ENCODE data around the gene DOCK9. TPM values are rescaled to one million over a fixed set of nuclear protein-coding genes. Genes with fewer than 3 reads are reported as not detected.

The DOCK9 gene
- total and polyA plus RNA-seq, 2 donors (not counting 3 experiments of a cell fraction or from before 2014, with no cell fraction given) = 147 to 323 TPM

DNA sequence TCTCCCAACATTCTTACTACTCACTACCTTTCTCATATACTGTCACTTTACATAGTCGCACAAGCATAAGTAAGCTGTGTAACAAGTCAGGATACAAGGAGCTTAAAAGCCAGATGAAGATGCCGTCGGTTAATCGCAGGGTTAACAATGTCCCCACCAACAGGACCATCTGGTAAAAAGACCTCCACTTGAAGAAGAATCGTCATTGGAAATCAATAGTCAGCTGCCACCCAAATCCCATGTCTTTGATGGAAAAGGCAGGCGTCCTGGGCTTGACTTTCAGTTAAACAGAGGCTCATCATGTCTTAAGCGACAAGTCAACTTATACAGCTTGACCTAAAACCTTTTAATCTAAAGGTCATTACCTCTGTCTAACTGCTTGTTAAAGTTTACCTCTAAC, 27.2 kb downstream of the DOCK9 start:
- H3K4me1 ChIP-seq (ENCODE audit: control insufficient read depth, extremely low read depth, insufficient read depth, low read length) = peaks cover 36% of the 10 kb centered on the region

More for the DNA sequence above, 27.2 kb downstream of the DOCK9 start:
- Histone ChIP-seq H3K9me1 (replicated peaks; ENCODE audit: control insufficient read depth, extremely low read depth, insufficient read depth, low read length) (no peaks in the 10 kb centered on the region), H3K27me3 (ENCODE audit: control insufficient read depth in 2 of 2, insufficient read depth in 2 of 2, low read length in 2 of 2) (no peaks in the 10 kb centered on the region), H3K9ac (replicated peaks; ENCODE audit: extremely low read depth, insufficient read depth, low read length) (no peak overlapping the region), H3K9me3 (replicated peaks; ENCODE audit: control insufficient read depth, insufficient read depth, low read length) (no peaks in the 10 kb centered on the region), H2AFZ (ENCODE audit: low read depth, low read length) (no peak overlapping the region), H3K4me2 (ENCODE audit: insufficient read depth, low read length) (no peak overlapping the region), H3K4me3 (replicated peaks in 1 of 3; ENCODE audit: insufficient read depth in 1 of 3, low read depth in 1 of 3, low read length in 3 of 3) (no peak overlapping the region), H3K27ac (ENCODE audit: insufficient read depth, low read depth, low read length) (no peak overlapping the region), H4K20me1 (replicated peaks; ENCODE audit: control insufficient read depth, extremely low read depth, insufficient read depth, low read length) (no peaks in the 10 kb centered on the region), H3K79me2 (ENCODE audit: control insufficient read depth, insufficient read depth, low read length) (peaks cover 58% of the 10 kb centered on the region), H3K36me3 (ENCODE audit: control insufficient read depth in 2 of 2, extremely low read depth in 1 of 2, insufficient read depth in 2 of 2, low read length in 2 of 2) (peaks cover 3 to 9% of the 10 kb centered on the region in 2 experiments)
- dilution Hi-C loops (cut with MboI; ENCODE audit: extremely low pct_ligation_motif_present, low sequenced_read_pairs) (no loop called here), intact Hi-C loops (cut with micrococcal nuclease) (no loop called here)
- FAIRE-seq = no peak
- POLR2A ChIA-PET = no interaction called here
- TF ChIP-seq MYC (IDR thresholded peaks at IDR 0.05; ENCODE audit: low read depth, low read length) (no peak), JUN (IDR thresholded peaks at IDR 0.05; ENCODE audit: borderline replicate concordance, insufficient read depth, insufficient read length, low read depth) (no peak), GATA2 (IDR thresholded peaks at IDR 0.05; ENCODE audit: insufficient read depth, insufficient read length, low read depth, low read length) (no peak), POLR2A (IDR thresholded peaks at IDR 0.05; ENCODE audit: low read depth, low read length) (no peak), FOS (IDR thresholded peaks at IDR 0.05; ENCODE audit: borderline replicate concordance, insufficient read depth, low read length) (no peak), POLR2AphosphoS5 (IDR thresholded peaks at IDR 0.05; ENCODE audit: insufficient read depth, low read depth, low read length) (no peak), EZH2 (IDR thresholded peaks at IDR 0.05; ENCODE audit: borderline replicate concordance, low read depth, low read length, severe bottlenecking) (no peak)
- TF ChIP-seq, protein P1, sequence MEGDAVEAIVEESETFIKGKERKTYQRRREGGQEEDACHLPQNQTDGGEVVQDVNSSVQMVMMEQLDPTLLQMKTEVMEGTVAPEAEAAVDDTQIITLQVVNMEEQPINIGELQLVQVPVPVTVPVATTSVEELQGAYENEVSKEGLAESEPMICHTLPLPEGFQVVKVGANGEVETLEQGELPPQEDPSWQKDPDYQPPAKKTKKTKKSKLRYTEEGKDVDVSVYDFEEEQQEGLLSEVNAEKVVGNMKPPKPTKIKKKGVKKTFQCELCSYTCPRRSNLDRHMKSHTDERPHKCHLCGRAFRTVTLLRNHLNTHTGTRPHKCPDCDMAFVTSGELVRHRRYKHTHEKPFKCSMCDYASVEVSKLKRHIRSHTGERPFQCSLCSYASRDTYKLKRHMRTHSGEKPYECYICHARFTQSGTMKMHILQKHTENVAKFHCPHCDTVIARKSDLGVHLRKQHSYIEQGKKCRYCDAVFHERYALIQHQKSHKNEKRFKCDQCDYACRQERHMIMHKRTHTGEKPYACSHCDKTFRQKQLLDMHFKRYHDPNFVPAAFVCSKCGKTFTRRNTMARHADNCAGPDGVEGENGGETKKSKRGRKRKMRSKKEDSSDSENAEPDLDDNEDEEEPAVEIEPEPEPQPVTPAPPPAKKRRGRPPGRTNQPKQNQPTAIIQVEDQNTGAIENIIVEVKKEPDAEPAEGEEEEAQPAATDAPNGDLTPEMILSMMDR (IDR thresholded peaks at IDR 0.05; ENCODE audit: extremely low read depth in 1 of 2, insufficient read depth in 1 of 2, low read depth in 1 of 2, low read length in 2 of 2) = no peak
- TF ChIP-seq, protein P2, sequence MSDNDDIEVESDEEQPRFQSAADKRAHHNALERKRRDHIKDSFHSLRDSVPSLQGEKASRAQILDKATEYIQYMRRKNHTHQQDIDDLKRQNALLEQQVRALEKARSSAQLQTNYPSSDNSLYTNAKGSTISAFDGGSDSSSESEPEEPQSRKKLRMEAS (IDR thresholded peaks at IDR 0.05; ENCODE audit: insufficient read depth, insufficient read length) = no peak
- CTCF ChIA-PET = interaction anchor here (1.0 to 1.6 kb wide), 5 partner anchors 10 to 107 kb away, joined by 3 to 7 read pairs (median 3); no protein-coding TSS in a partner anchor
- no TSS peak for BruUV-seq (replicated peaks)
- DNase-seq (ENCODE audit: low read depth, low spot score) = no peak

All from endothelial cell of umbilical vein (primary cell).